ENCODE results near the gene CPPED1. TPM values are rescaled to one million over a fixed set of nuclear protein-coding genes. Genes with fewer than 3 reads are reported as not detected.
A peak's percentile ranks its signal among the peaks of the same experiment; 100 is the strongest.

The CPPED1 gene, protein sequence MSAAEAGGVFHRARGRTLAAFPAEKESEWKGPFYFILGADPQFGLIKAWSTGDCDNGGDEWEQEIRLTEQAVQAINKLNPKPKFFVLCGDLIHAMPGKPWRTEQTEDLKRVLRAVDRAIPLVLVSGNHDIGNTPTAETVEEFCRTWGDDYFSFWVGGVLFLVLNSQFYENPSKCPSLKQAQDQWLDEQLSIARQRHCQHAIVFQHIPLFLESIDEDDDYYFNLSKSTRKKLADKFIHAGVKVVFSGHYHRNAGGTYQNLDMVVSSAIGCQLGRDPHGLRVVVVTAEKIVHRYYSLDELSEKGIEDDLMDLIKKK
- total RNA-seq = 10 to 100 TPM; 18.7 to 33.3 TPM
- polyA plus RNA-seq (ENCODE audit: insufficient read length in 6 of 6) = 1 to 10 TPM; 9.1 to 9.9 (median 9.6) TPM
- long read RNA-seq, donor 1, full-length matches to known transcripts = 5 of 5 reads
- long read RNA-seq, donor 1, partial matches to known transcripts = 0 of 5 reads
- long read RNA-seq, donor 1, other reads (novel, unspliced or antisense) = 0 of 5 reads
- long read RNA-seq, donor 2, full-length matches to known transcripts = 1 of 1 reads
- long read RNA-seq, donor 2, partial matches to known transcripts = 0 of 1 reads
- long read RNA-seq, donor 2, other reads (novel, unspliced or antisense) = 0 of 1 reads
- long read RNA-seq, donor 3, full-length matches to known transcripts = 4 of 4 reads
- long read RNA-seq, donor 3, partial matches to known transcripts = 0 of 4 reads
- long read RNA-seq, donor 3, other reads (novel, unspliced or antisense) = 0 of 4 reads
- long read RNA-seq, donor 4, full-length matches to known transcripts = 20 of 28 reads
- long read RNA-seq, donor 4, partial matches to known transcripts = 1 of 28 reads
- long read RNA-seq, donor 4, other reads (novel, unspliced or antisense) = 7 of 28 reads
- long read RNA-seq, donor 5, full-length matches to known transcripts = 4 of 4 reads
- long read RNA-seq, donor 5, partial matches to known transcripts = 0 of 4 reads
- long read RNA-seq, donor 5, other reads (novel, unspliced or antisense) = 0 of 4 reads
- long read RNA-seq, donor 6, full-length matches to known transcripts = 3 of 9 reads
- long read RNA-seq, donor 6, partial matches to known transcripts = 6 of 9 reads
- long read RNA-seq, donor 6, other reads (novel, unspliced or antisense) = 0 of 9 reads
- long read RNA-seq, donor 7, full-length matches to known transcripts = 1 of 1 reads
- long read RNA-seq, donor 7, partial matches to known transcripts = 0 of 1 reads
- long read RNA-seq, donor 7, other reads (novel, unspliced or antisense) = 0 of 1 reads
- long read RNA-seq, donor 8, full-length matches to known transcripts = 7 of 7 reads
- long read RNA-seq, donor 8, partial matches to known transcripts = 0 of 7 reads
- long read RNA-seq, donor 8, other reads (novel, unspliced or antisense) = 0 of 7 reads
- long read RNA-seq, donor 9 = 0 reads
- long read RNA-seq, donor 10, full-length matches to known transcripts = 30 of 36 reads
- long read RNA-seq, donor 10, partial matches to known transcripts = 0 of 36 reads
- long read RNA-seq, donor 10, other reads (novel, unspliced or antisense) = 6 of 36 reads
- long read RNA-seq, donor 11 = 0 reads
- long read RNA-seq, donor 12, full-length matches to known transcripts = 2 of 2 reads
- long read RNA-seq, donor 12, partial matches to known transcripts = 0 of 2 reads
- long read RNA-seq, donor 12, other reads (novel, unspliced or antisense) = 0 of 2 reads

DNA sequence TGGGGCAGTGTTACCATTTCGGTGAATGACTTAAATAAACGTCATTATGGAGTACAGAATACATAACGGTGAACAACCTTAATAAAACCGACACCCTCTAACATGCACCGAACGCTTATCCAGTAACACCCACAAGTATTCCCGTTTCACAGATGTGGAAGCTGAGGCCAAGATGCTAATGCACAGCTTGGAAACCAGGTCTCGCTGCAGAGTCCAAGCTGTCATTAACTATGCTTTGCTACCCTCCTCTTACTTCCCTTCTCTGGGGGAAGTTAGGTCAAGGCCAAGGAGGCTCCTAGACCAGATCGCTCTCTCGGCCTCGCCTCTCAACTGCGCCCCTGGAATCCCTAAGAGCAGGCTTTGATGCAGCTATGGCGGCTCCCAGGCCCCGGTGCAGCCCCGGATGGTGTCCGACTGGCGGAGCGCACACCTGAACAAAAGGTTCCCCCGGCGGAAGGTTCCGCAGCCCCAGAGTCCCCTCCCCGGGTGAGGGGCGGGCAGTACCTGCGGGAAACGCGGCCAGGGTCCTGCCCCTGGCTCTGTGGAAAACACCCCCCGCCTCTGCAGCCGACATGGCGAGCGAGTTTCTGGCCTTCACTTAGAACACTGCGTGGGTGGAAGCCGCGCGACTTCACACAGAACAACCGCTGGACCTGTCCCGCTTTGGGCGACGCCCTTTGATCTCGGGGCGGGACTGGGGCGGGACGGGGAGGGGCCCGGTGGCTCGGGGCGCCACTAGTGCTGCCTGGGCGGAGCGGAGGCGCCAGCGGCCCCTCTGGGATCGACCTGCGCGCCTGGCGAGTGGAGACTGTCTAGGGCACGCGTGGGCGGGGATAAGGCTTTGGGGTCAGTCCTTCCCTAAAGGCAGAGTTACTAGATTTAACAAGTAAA, at the start of gene CPPED1:
TSS of gene CPPED1 (minus strand) at position 685 of the 891 bp plus-strand sequence. CDS start at position 574, 111 bp downstream.
- Histone ChIP-seq H3K27me3 (no peaks in the 10 kb centered on the region), H3K9me3 (no peaks in the 10 kb centered on the region), H3K27ac (peak within 1 kb of the TSS; percentile 86 to 94), H3K4me1 (peaks cover 13 to 42% of the 10 kb centered on the region in 2 donors), H3K36me3 (no peaks in the 10 kb centered on the region), H3K4me3 (peak within 1 kb of the TSS; percentile 65 to 69)
- DNase-seq (peak; percentile 81 to 99 (median 92)), ATAC-seq (peak; percentile 99)
- no peak for TF ChIP-seq CTCF (IDR thresholded peaks at IDR 0.05)
- intact Hi-C loops (cut with DNase I) = no loop called here

- Histone ChIP-seq H3K4me3 (no peak overlapping the region), H3K4me1 (no peaks in the 10 kb centered on the region), H3K36me3 (no peaks in the 10 kb centered on the region), H3K9me3 (no peaks in the 10 kb centered on the region), H3K27ac (no peak overlapping the region), H3K27me3 (peaks cover 0 to 5% of the 10 kb centered on the region in 2 donors)
- intact Hi-C loops (cut with DNase I) = no loop called here
- no peak for DNase-seq
- ATAC-seq = no peak
- no peak for TF ChIP-seq CTCF (IDR thresholded peaks at IDR 0.05)
Measured at GRCh38 chr16:12850186-12850585, 46.5 kb upstream of the CPPED1 start.

DNA sequence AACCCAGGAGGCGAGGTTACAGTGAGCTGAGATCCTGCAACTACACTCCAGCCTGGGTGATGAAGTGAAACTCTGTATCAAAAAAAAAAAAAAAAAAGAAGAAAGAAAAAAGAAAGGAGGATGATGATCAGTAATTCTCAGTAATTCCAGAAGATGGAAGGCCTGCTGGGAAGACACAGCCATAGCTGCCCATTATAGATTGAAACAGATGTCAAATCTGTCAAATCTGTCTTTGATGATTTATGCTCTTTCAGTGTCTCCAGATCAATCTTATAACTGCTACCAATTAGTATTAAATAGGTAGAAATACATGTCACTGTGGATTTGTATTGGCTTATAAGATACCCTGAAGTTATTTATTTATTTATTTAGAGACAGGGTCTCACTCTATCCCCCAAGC, 42.9 kb upstream of the CPPED1 start:
- intact Hi-C loops (cut with DNase I) = no loop called here
- H3K4me1 ChIP-seq = no peaks in the 10 kb centered on the region
- no peak for ATAC-seq

More for the DNA sequence above, 42.9 kb upstream of the CPPED1 start:
- Histone ChIP-seq H3K9me3 (no peaks in the 10 kb centered on the region), H3K27ac (no peak overlapping the region), H3K27me3 (peaks cover 0 to 5% of the 10 kb centered on the region in 2 donors), H3K36me3 (no peaks in the 10 kb centered on the region), H3K4me3 (no peak overlapping the region)
- no peak for DNase-seq
- no peak for TF ChIP-seq CTCF (IDR thresholded peaks at IDR 0.05)
